HCT116 (cell line): Measurements from ENCODE around the gene DHX58. TPM values are rescaled to one million over a fixed set of nuclear protein-coding genes. Genes with fewer than 3 reads are reported as not detected.

ENCODE experiments used
- ATAC-seq: fragments of 200-7000 bp; cut with Tn5 transposase; 2 replicates; pipeline ENCODE4 v1.9.1; 2020; ENCODE audit warnings: mild to moderate bottlenecking, moderate library complexity
- BruUV-seq: library from RNA; stranded (reverse); fragments of 400-500 nt; replicated peaks from 2 replicates; lab custom pipeline; 2021; lab: Mats Ljungman, UMichigan
- CTCF ChIA-PET: fragments of 300-600 bp; sonication (Branson Sonifier 250); formaldehyde crosslinking; loops from one replicate; lab custom pipeline; 2021; ENCODE audit warnings: antibody characterized with exemption; lab: Charles Lee
- POLR2A ChIA-PET: fragments of 300-600, 350-600 bp; sonication (Branson Sonifier 250); formaldehyde crosslinking; loops from one replicate; lab custom pipeline; 2021; ENCODE audit warnings: antibody characterized with exemption; lab: Charles Lee
- RAD21 ChIA-PET, 2 experiments: fragments of 300-600 bp; sonication (Branson Sonifier 250); formaldehyde crosslinking; loops; one replicate each; lab custom pipeline; 2023; ENCODE audit warnings: low total read pairs in 2 of 2; ENCODE audit not compliant: uncharacterized antibody in 2 of 2, unreplicated experiment in 2 of 2, low non-redundant PET in 1 of 2; lab: Charles Lee
- DNase-seq: peaks from one replicate; pipeline ENCODE4 v3.0.0-alpha.2; 2010; ENCODE audit warnings: low read depth, low spot score
- H2AFZ ChIP-seq: fragments of 200-600 bp; shearing (Covaris generic), sonication (generic); 2 replicates; pipeline ENCODE4 v1.6.1; 2017; ENCODE audit warnings: low read depth, mixed run types, mixed read lengths, antibody characterized with exemption, low read length; ENCODE audit not compliant: poor library complexity, severe bottlenecking
- H3K27ac ChIP-seq: 2 replicates; pipeline ENCODE4 v1.5.1; 2012; ENCODE audit warnings: low read depth, low read length
- H3K27me3 ChIP-seq: fragments of 200-600 bp; sonication (generic); 2 replicates; pipeline ENCODE4 v1.6.1; 2016; ENCODE audit warnings: mixed run types, low read length, mixed read lengths; ENCODE audit not compliant: insufficient read depth
- H3K36me3 ChIP-seq, 2 experiments: fragments of 200-500 bp in 1 of 2; fragments of 200-600 bp in 1 of 2; sonication (Bioruptor generic) in 1 of 2; sonication (generic) in 1 of 2; 2 replicates each; pipeline versions ENCODE4 v1.5.1 to v1.6.1; 2014 to 2016; ENCODE audit warnings: low read length in 2 of 2, inconsistent platforms in 1 of 2, mixed read lengths in 1 of 2, mixed run types in 1 of 2; ENCODE audit not compliant: insufficient read depth in 2 of 2, control insufficient read depth in 1 of 2
- H3K4me1 ChIP-seq, 2 experiments: fragments of 200-600 bp in 1 of 2; sonication (generic) in 1 of 2; 2 replicates each; pipeline versions ENCODE4 v1.5.1 to v1.6.1; 2012 to 2017; ENCODE audit warnings: low read length in 2 of 2, inconsistent platforms in 1 of 2, mild to moderate bottlenecking in 1 of 2, mixed read lengths in 1 of 2, mixed run types in 1 of 2, moderate library complexity in 1 of 2; ENCODE audit not compliant: insufficient read depth in 2 of 2, control insufficient read depth in 1 of 2
- H3K4me2 ChIP-seq: fragments of 200-600 bp; sonication (generic); 2 replicates; pipeline ENCODE4 v1.6.1; 2017; ENCODE audit warnings: mixed run types, low read length, mixed read lengths
- H3K4me3 ChIP-seq, 2 experiments: fragments of 200-600 bp in 1 of 2; sonication (generic) in 1 of 2; replicated peaks in 1 of 2; 2 replicates each; pipeline ENCODE4 v1.5.1; 2011 to 2016; ENCODE audit warnings: low read length in 2 of 2, control low read depth in 1 of 2, low read depth in 1 of 2, mild to moderate bottlenecking in 1 of 2, mixed read lengths in 1 of 2, mixed run types in 1 of 2
- H3K79me2 ChIP-seq: fragments of 200-600 bp; sonication (generic); 2 replicates; pipeline ENCODE4 v1.6.1; 2017; ENCODE audit warnings: mild to moderate bottlenecking, mixed run types, low read length, moderate library complexity, mixed read lengths; ENCODE audit not compliant: insufficient read depth
- H3K9ac ChIP-seq: fragments of 200-600 bp; sonication (generic); 2 replicates; pipeline ENCODE4 v1.6.1; 2016; ENCODE audit warnings: low read length, mixed read lengths
- H3K9me2 ChIP-seq: fragments of 200-600 bp; sonication (generic), shearing (Covaris generic); 2 replicates; pipeline ENCODE4 v1.6.1; 2017; ENCODE audit warnings: mixed run types, mild to moderate bottlenecking, moderate library complexity; ENCODE audit not compliant: insufficient read depth
- H3K9me3 ChIP-seq, 2 experiments: fragments of 200-500 bp in 1 of 2; fragments of 200-600 bp in 1 of 2; sonication (Bioruptor generic) in 1 of 2; sonication (generic) in 1 of 2; 2 replicates each; pipeline ENCODE4 v1.6.1; 2014 to 2017; ENCODE audit warnings: low read length in 2 of 2, mixed read lengths in 2 of 2, inconsistent platforms in 1 of 2, low read depth in 1 of 2, mild to moderate bottlenecking in 1 of 2, mixed run types in 1 of 2, moderate library complexity in 1 of 2; ENCODE audit not compliant: control insufficient read depth in 1 of 2, insufficient read depth in 1 of 2
- H4K20me1 ChIP-seq: fragments of 200-600 bp; sonication (generic), shearing (Covaris generic); 2 replicates; pipeline ENCODE4 v1.6.1; 2017; ENCODE audit warnings: mixed run types, mild to moderate bottlenecking, moderate library complexity; ENCODE audit not compliant: insufficient read depth
- EGR1 ChIP-seq: IDR thresholded peaks from 2 replicates; pipeline ENCODE4 v1.6.1; 2012; ENCODE audit warnings: low read depth
- FOSL1 ChIP-seq: IDR thresholded peaks from 2 replicates; pipeline ENCODE4 v1.6.1; 2012; ENCODE audit warnings: low read depth
- MAX ChIP-seq: IDR thresholded peaks from 2 replicates; pipeline ENCODE4 v1.6.1; 2012
- POLR2A ChIP-seq: IDR thresholded peaks from 2 replicates; pipeline ENCODE4 v1.7.0; 2011; ENCODE audit warnings: borderline replicate concordance; ENCODE audit not compliant: insufficient read depth, insufficient read length; ENCODE audit errors: extremely low read depth
- POLR2AphosphoS5 ChIP-seq: IDR thresholded peaks from 2 replicates; pipeline ENCODE4 v1.6.1; 2011; ENCODE audit warnings: mild to moderate bottlenecking, low read depth, low read length, moderate library complexity
- YY1 ChIP-seq: IDR thresholded peaks from 2 replicates; pipeline ENCODE4 v1.6.1; 2011; ENCODE audit warnings: low read length, low read depth, moderate library complexity, mild to moderate bottlenecking; ENCODE audit not compliant: insufficient replicate concordance; ENCODE audit errors: extremely low read depth
- ZFX ChIP-seq: fragments of 450-650 bp; IDR thresholded peaks from 2 replicates; pipeline ENCODE4 v1.6.1; 2017
- intact Hi-C: fragments of 100-400 bp; cut with micrococcal nuclease; formaldehyde crosslinking; loops from 2 replicates; pipeline ENCODE4 v1.10.0; 2022
- total RNA-seq: library from RNA; stranded (reverse); gene quantifications from one replicate; pipeline ENCODE4 v1.2.1, GENCODE V29; 2021; ENCODE audit not compliant: unreplicated experiment

The DHX58 gene
- total RNA-seq, 1 experiment from 2014 or later = 1.2 TPM

- intact Hi-C loops = no loop called here
- peak; percentile 92 for ATAC-seq
Measured at GRCh38 chr17:42120770-42121769, 8.6 kb upstream of the DHX58 start, which contains the start of gene KAT2A. Gene KAT2A, minus strand, starts transcription at chr17:42121367. Its CDS starts 63 bp downstream, at chr17:42121304.

More at GRCh38 chr17:42120770-42121769, 8.6 kb upstream of the DHX58 start, which contains the start of gene KAT2A:
- ChIA-PET POLR2A (no interaction called here), CTCF (interaction anchor here (0.7 to 1.7 kb wide), 5 partner anchors 20 to 406 kb away, joined by 3 to 5 read pairs (median 3); partner anchors contain the start of gene NKIRAS2), RAD21 (interaction anchor here (0.6 to 0.7 kb wide), 3 partner anchors 9 to 384 kb away, joined by 3 to 6 read pairs (median 3); partner anchors contain the start of gene DHX58 (in 1 of the 2))
- peak; percentile 53 for DNase-seq
- Histone ChIP-seq H3K79me2 (no peaks in the 10 kb centered on the region), H3K27me3 (no peaks in the 10 kb centered on the region), H3K9me3 (no peaks in the 10 kb centered on the region), H3K27ac (peak within 1 kb of the TSS; percentile 57), H2AFZ (no peak within 1 kb of the TSS), H3K9me2 (no peaks in the 10 kb centered on the region), H3K4me2 (peak within 1 kb of the TSS; percentile 94)
- no TSS peak for BruUV-seq
- TF ChIP-seq FOSL1 (no peak), YY1 (peak; percentile 45), POLR2AphosphoS5 (peak; percentile 90), EGR1 (no peak), POLR2A (peak; percentile 63), MAX (peak; percentile 84; the same call in 1 of the 2 replicates), ZFX (peak; percentile 86; the same call in 1 of the 2 replicates)
- TF ChIP-seq, all 23 proteins: peak for 5
- H4K20me1 ChIP-seq = no peaks in the 10 kb centered on the region
- peaks cover 5 to 22% of the 10 kb centered on the region in 2 experiments for H3K36me3 ChIP-seq
- H3K9ac ChIP-seq = peak within 1 kb of the TSS; percentile 87
- H3K4me1 ChIP-seq = peaks cover 5 to 24% of the 10 kb centered on the region in 2 experiments; a peak in 3 of 4 replicates
- H3K4me3 ChIP-seq = peak within 1 kb of the TSS; percentile 55 to 68
